GM23248 (cell line): ENCODE results near the gene ATP6V0D1. TPM values are rescaled to one million over a fixed set of nuclear protein-coding genes. Genes with fewer than 3 reads are reported as not detected.
"Not testable (repeated sequence)": the region's sequence is repeated elsewhere in the genome, so short reads cannot be mapped to it uniquely, and the experiment has no call there.

Source experiments
- DNase-seq: peaks from one replicate; pipeline ENCODE4 v3.0.0-alpha.2; 2015
- H2AFZ ChIP-seq: fragments of 200-600 bp; sonication (generic); 2 replicates; pipeline ENCODE4 v1.6.1; 2016; ENCODE audit warnings: antibody characterized with exemption
- H3F3A ChIP-seq: fragments of 200-600 bp; sonication (generic); 2 replicates; pipeline ENCODE4 v1.6.1; 2016; ENCODE audit warnings: mild to moderate bottlenecking, antibody characterized with exemption, mixed run types; ENCODE audit not compliant: insufficient read depth
- H3K27ac ChIP-seq: fragments of 200-600 bp; sonication (generic); 2 replicates; pipeline ENCODE4 v1.5.1; 2016; ENCODE audit warnings: mild to moderate bottlenecking
- H3K27me3 ChIP-seq: fragments of 200-600 bp; sonication (generic); replicated peaks from 2 replicates; pipeline ENCODE4 v1.6.1; 2016; ENCODE audit warnings: mild to moderate bottlenecking; ENCODE audit not compliant: insufficient read depth
- H3K36me3 ChIP-seq: fragments of 200-600 bp; sonication (generic); 2 replicates; pipeline ENCODE4 v1.6.1; 2016; ENCODE audit warnings: low read depth, mild to moderate bottlenecking
- H3K4me1 ChIP-seq: fragments of 200-600 bp; sonication (generic); 2 replicates; pipeline ENCODE4 v1.6.1; 2016; ENCODE audit warnings: mild to moderate bottlenecking; ENCODE audit not compliant: insufficient read depth
- H3K4me2 ChIP-seq: fragments of 200-600 bp; sonication (generic); one replicate; pipeline ENCODE4 v1.6.1; 2016; ENCODE audit warnings: mild to moderate bottlenecking; ENCODE audit not compliant: unreplicated experiment
- H3K4me3 ChIP-seq: fragments of 200-600 bp; sonication (generic); 2 replicates; pipeline ENCODE4 v1.5.1; 2016; ENCODE audit warnings: mild to moderate bottlenecking
- H3K79me2 ChIP-seq: fragments of 200-600 bp; sonication (generic); 2 replicates; pipeline ENCODE4 v1.6.1; 2016; ENCODE audit warnings: mild to moderate bottlenecking; ENCODE audit not compliant: insufficient read depth
- H3K9ac ChIP-seq: fragments of 200-600 bp; sonication (generic); 2 replicates; pipeline ENCODE4 v1.6.1; 2016; ENCODE audit warnings: mild to moderate bottlenecking
- H3K9me2 ChIP-seq: fragments of 200-600 bp; sonication (generic); 2 replicates; pipeline ENCODE4 v1.6.1; 2016; ENCODE audit warnings: mixed run types, mild to moderate bottlenecking, moderate library complexity; ENCODE audit not compliant: insufficient read depth
- H3K9me3 ChIP-seq: fragments of 200-600 bp; sonication (generic); one replicate; pipeline ENCODE4 v1.6.1; 2017; ENCODE audit warnings: low read depth
- H4K20me1 ChIP-seq: fragments of 200-600 bp; sonication (generic); 2 replicates; pipeline ENCODE4 v1.6.0; 2016; ENCODE audit not compliant: insufficient read depth
- EZH2 ChIP-seq: fragments of 200-600 bp; sonication (generic); IDR thresholded peaks from 2 replicates; pipeline ENCODE4 v1.6.1; 2018; ENCODE audit warnings: antibody characterized with exemption, mild to moderate bottlenecking; ENCODE audit not compliant: insufficient read depth, poor library complexity, severe bottlenecking
- EZH2phosphoT487 ChIP-seq: fragments of 200-600 bp; sonication (generic); IDR thresholded peaks from 2 replicates; pipeline ENCODE4 v1.6.1; 2018; ENCODE audit warnings: antibody characterized with exemption, moderate library complexity, mild to moderate bottlenecking, low read depth; ENCODE audit not compliant: insufficient read depth
- WGBS, 2 experiments: methylation state at CpG; one replicate each; pipeline ENCODE4 v1.1.6; 2015 to 2017; ENCODE audit warnings: low lambda C conversion rate in 2 of 2, low coverage in 1 of 2; ENCODE audit errors: missing lambda C conversion rate in 2 of 2; 5-methylcytosine and 5-hydroxymethylcytosine counted together
- in situ Hi-C: fragments of 300-500 bp; cut with MboI; formaldehyde crosslinking; loops from 2 replicates; pipeline ENCODE4 v1.15.0; 2020
- polyA plus RNA-seq: library from polyadenylated mRNA; unstranded; fragments of >200 nt; fragmentation: Nextera tagmentation; extraction: Ambion mirVana; gene quantifications from 2 replicates; pipeline ENCODE4 v1.2.1, GENCODE V29; 2016
- total RNA-seq: library from RNA; depleted of rRNA; stranded (reverse); fragments of >200 nt; shearing (Covaris generic); gene quantifications from 2 replicates; pipeline ENCODE4 v1.2.3, GENCODE V29; 2014

ATP6V0D1 gene
- total and polyA plus RNA-seq, 2 experiments from 2014 or later = 135 to 166 TPM

DNA sequence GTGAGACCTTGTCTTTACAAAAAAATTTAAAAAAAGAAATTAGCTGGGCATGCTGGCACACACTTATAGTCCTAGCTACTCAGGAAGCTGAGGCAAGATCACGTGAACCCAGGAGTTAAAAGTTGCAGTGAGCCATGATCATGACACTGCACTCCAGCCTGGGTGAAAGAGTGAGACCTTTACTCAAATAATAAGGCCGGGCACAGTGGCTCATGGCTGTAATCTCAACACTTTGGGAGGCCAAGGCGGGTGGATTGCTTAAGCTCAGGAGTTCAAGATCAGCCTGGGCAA lies 36.1 kb upstream of the ATP6V0D1 start:
- no peak for DNase-seq
- peaks cover 12% of the 10 kb centered on the region for H3K4me1 ChIP-seq
- in situ Hi-C loops = no loop called here

DNA sequence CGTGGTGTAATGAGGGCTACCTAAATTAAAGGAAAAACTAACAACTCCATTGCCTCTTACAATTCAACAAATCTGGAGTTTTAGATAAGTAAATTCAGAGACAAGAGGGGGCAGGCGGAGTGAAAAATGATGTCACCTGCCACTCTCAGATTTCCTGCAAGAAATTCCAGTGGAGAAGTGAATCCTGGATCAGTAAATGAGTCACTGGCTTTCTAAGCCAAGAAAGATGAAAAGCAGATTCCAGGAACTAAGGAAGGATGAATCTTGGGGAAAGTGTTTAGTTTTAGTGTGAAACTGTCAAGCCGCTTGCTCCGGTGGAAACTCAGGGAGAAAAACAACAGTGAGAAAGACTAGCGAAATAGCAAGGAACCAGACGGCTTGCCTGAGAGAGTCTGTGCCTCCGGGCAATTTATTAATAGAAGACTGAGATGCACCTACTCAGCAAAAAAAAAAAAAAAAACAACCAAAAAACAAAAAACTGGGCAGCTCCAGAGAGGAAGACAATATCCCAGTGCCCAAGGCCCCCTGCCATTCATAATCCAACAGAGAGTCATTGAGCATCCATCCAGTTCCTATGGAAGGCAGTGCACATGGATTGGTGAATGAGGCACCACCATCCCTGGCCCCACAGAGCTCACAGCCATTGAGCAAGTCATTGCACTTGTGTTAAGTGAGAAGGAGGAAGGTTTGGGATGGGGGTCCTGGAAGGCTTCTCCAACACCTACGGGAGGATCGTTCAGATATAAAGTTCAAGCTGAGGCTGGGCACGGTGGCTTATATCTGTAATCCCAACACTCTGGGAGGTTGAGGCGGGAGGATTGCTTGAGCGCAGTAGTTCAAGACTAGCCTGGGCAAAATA lies 35.6 kb upstream of the ATP6V0D1 start:
- Histone ChIP-seq H4K20me1 (no peaks in the 10 kb centered on the region), H3K9me2 (no peaks in the 10 kb centered on the region), H3K9me3 (no peaks in the 10 kb centered on the region), H3K36me3 (no peaks in the 10 kb centered on the region), H2AFZ (0 out of 2 replicates have a peak overlapping the region, but pooled peaks have one; percentile 4), H3K4me3 (peak overlapping the region; percentile 33; the same call in 1 of the 2 replicates), H3F3A (peaks cover 18% of the 10 kb centered on the region; the same call in 1 of the 2 replicates), H3K79me2 (no peaks in the 10 kb centered on the region), H3K9ac (peak overlapping the region; percentile 35; the same call in 1 of the 2 replicates), H3K4me2 (peak overlapping the region; percentile 57), H3K4me1 (peaks cover 12% of the 10 kb centered on the region), H3K27ac (peak overlapping the region; percentile 22), H3K27me3 (no peaks in the 10 kb centered on the region)
- in situ Hi-C loops = no loop called here
- WGBS, 2 experiments = 52 to 56% methylated on average over 12 of the region's 12 CpGs
- TF ChIP-seq EZH2 (no peak), EZH2phosphoT487 (no peak)
- peak; percentile 73 for DNase-seq

More for the DNA sequence above, 36.1 kb upstream of the ATP6V0D1 start:
- H4K20me1 ChIP-seq = no peaks in the 10 kb centered on the region
- no peak overlapping the region for H3K4me2 ChIP-seq
- whole genome bisulfite sequencing, 2 experiments = 80 to 82% methylated on average over 3 of the region's 3 CpGs
- H3K4me3 ChIP-seq = no peak overlapping the region
- no peaks in the 10 kb centered on the region for H3K9me3 ChIP-seq
- H3K9me2 ChIP-seq = no peaks in the 10 kb centered on the region
- peaks cover 18% of the 10 kb centered on the region; the same call in 1 of the 2 replicates for H3F3A ChIP-seq
- H3K79me2 ChIP-seq = no peaks in the 10 kb centered on the region
- no peak overlapping the region for H3K27ac ChIP-seq
- no peaks in the 10 kb centered on the region for H3K36me3 ChIP-seq
- H3K27me3 ChIP-seq = no peaks in the 10 kb centered on the region
- H2AFZ ChIP-seq = no peak overlapping the region
- H3K9ac ChIP-seq = no peak overlapping the region
- TF ChIP-seq EZH2 (no peak), EZH2phosphoT487 (no peak)

DNA sequence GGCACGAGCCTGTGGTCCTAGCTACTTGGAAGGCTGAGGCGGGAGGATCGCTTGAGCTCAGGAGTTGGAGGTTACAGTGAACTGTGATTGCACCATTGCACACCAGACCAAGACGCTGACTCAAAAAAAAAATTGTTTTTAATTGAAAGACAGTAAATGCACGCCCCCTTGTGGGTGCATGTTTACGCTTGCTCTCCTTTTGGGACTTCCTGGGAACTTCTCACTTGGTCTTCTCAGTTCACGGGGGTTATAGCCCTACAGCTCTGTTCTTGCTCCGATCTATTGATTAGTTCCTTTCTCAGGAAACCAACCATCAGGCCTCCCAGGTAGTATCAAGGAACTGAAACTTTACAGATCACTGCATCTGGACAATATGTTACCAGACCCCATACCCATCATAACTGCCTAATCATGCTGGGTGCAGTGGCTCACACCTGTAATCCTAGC lies 33.4 kb upstream of the ATP6V0D1 start:
- Histone ChIP-seq H3K27ac (no peak overlapping the region), H2AFZ (no peak overlapping the region), H3K36me3 (no peaks in the 10 kb centered on the region), H3K9me2 (no peaks in the 10 kb centered on the region), H3F3A (peaks cover 18% of the 10 kb centered on the region; the same call in 1 of the 2 replicates), H4K20me1 (no peaks in the 10 kb centered on the region), H3K79me2 (no peaks in the 10 kb centered on the region), H3K4me3 (no peak overlapping the region), H3K4me2 (no peak overlapping the region), H3K27me3 (no peaks in the 10 kb centered on the region), H3K9ac (no peak overlapping the region), H3K4me1 (peaks cover 12% of the 10 kb centered on the region), H3K9me3 (no peaks in the 10 kb centered on the region)
- in situ Hi-C loops = no loop called here
- DNase-seq = peak; percentile 92
- no peak for TF ChIP-seq EZH2
- TF ChIP-seq EZH2phosphoT487 = no peak
- WGBS, 2 experiments = 5 to 6% methylated on average over 8 of the region's 8 CpGs

DNA sequence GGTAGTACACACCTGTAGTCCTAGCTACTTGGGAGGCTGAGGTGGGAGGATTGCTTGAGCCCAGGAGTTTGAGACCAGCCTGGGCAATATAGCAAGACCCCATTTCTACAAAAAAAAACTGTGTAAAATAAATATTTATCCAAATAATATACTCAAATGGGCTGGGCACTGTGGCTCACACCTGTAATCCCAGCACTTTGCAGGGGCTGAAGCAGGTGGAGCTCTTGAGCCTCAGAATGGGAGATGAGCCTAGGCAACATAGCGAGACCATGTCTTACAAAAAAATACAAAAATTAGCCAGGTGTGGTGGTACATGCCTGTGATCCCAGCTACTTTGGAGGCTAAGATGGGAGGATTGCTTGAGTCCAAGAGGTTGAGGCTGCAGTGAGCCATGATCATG lies 32.9 kb upstream of the ATP6V0D1 start:
- DNase-seq, H2AFZ ChIP-seq, H3K79me2 ChIP-seq, H3K9me2 ChIP-seq, H3K27me3 ChIP-seq, H3K27ac ChIP-seq, H3K4me3 ChIP-seq, H3K4me2 ChIP-seq, H3K9me3 ChIP-seq, H3K9ac ChIP-seq, H4K20me1 ChIP-seq, in situ Hi-C loops, H3K36me3 ChIP-seq: not testable (repeated sequence)
- H3K4me1 ChIP-seq = peaks cover 12% of the 10 kb centered on the region
- peaks cover 18% of the 10 kb centered on the region; the same call in 1 of the 2 replicates for H3F3A ChIP-seq
- 100% methylated on average over 1 of the region's 1 CpG for WGBS, 2 experiments
